Small intestine (tissue), 7 donors: ENCODE measurements around the gene IRF7. TPM values are rescaled to one million over a fixed set of nuclear protein-coding genes. Genes with fewer than 3 reads are reported as not detected.

Experiments used
- DNase-seq, 2 donors: peaks; one replicate each; pipeline versions ENCODE4 v3.0.0 to v3.0.0-alpha.2; 2013
- FAIRE-seq: peaks from 2 replicates; lab custom pipeline; 2012; peaks lifted over from hg19 to GRCh38; lab: Jason Lieb, UNC
- H3K27ac ChIP-seq, 3 donors: one replicate each; pipeline ENCODE4 v1.5.1; 2013; ENCODE audit warnings: low read length in 2 of 3, mild to moderate bottlenecking in 2 of 3, control low read depth in 1 of 3, inconsistent platforms in 1 of 3, low read depth in 1 of 3, moderate library complexity in 1 of 3
- H3K27me3 ChIP-seq, 3 donors: one replicate each; pipeline ENCODE4 v1.6.1; 2013; ENCODE audit warnings: low read length in 3 of 3, inconsistent platforms in 1 of 3; ENCODE audit not compliant: control insufficient read depth in 3 of 3, insufficient read depth in 3 of 3
- H3K36me3 ChIP-seq, 3 donors: one replicate each; pipeline ENCODE4 v1.6.1; 2013; ENCODE audit warnings: low read length in 3 of 3, inconsistent platforms in 1 of 3, low read depth in 1 of 3, mild to moderate bottlenecking in 1 of 3, moderate library complexity in 1 of 3; ENCODE audit not compliant: control insufficient read depth in 3 of 3, insufficient read depth in 2 of 3
- H3K4me1 ChIP-seq, 3 donors: one replicate each; pipeline ENCODE4 v1.6.1; 2013; ENCODE audit warnings: low read length in 2 of 3, inconsistent platforms in 1 of 3, low read depth in 1 of 3, mild to moderate bottlenecking in 1 of 3, moderate library complexity in 1 of 3; ENCODE audit not compliant: control insufficient read depth in 3 of 3, insufficient read depth in 2 of 3
- H3K4me3 ChIP-seq, 3 donors: one replicate each; pipeline ENCODE4 v1.5.1; 2013; ENCODE audit warnings: low read length in 3 of 3, control low read depth in 1 of 3, inconsistent platforms in 1 of 3, low read depth in 1 of 3, mild to moderate bottlenecking in 1 of 3, moderate library complexity in 1 of 3
- H3K9me3 ChIP-seq, 2 donors: one replicate each; pipeline ENCODE4 v1.6.1; 2013; ENCODE audit warnings: low read depth in 1 of 2, low read length in 1 of 2; ENCODE audit not compliant: control insufficient read depth in 2 of 2, insufficient read depth in 1 of 2
- WGBS, 3 donors: extraction: QIAGEN DNeasy Blood & Tissue Kit; methylation state at CpG; one replicate each; pipeline ENCODE4 v1.1.7; 2013; 5-methylcytosine and 5-hydroxymethylcytosine counted together
- polyA plus RNA-seq, 4 donors: library from polyadenylated mRNA; stranded (reverse) in 3 of 4; unstranded in 1 of 4; fragments of 200-250 nt in 3 of 4; fragments of 120-200 nt in 1 of 4; gene quantifications; one replicate each; pipeline versions ENCODE4 v1.2.1 to v1.2.3, GENCODE V29; 2013
- donor health status: healthy with polysubstance abuse.
- donor health status: control.
- donor health status: control.
- donor health status: Bipolar disorder and iron deficiency.
- donor health status: healthy.

The IRF7 gene
- polyA plus RNA-seq, 4 donors: 14.5 to 115 (median 73.1) TPM

- Histone ChIP-seq H3K27ac (no peak overlapping the region), H3K4me3 (no peak overlapping the region), H3K4me1 (no peaks in the 10 kb centered on the region), H3K36me3 (peaks cover 47 to 98% (median 53%) of the 10 kb centered on the region in 3 donors), H3K27me3 (no peaks in the 10 kb centered on the region), H3K9me3 (no peaks in the 10 kb centered on the region)
- FAIRE-seq: no peak
- WGBS, 3 donors: 93 to 96% (median 95%) methylated on average over 33 of the region's 33 CpGs
- no peak for DNase-seq
These were observed 10.2 kb downstream of the IRF7 start for GRCh38 chr11:605286-606129.

DNA sequence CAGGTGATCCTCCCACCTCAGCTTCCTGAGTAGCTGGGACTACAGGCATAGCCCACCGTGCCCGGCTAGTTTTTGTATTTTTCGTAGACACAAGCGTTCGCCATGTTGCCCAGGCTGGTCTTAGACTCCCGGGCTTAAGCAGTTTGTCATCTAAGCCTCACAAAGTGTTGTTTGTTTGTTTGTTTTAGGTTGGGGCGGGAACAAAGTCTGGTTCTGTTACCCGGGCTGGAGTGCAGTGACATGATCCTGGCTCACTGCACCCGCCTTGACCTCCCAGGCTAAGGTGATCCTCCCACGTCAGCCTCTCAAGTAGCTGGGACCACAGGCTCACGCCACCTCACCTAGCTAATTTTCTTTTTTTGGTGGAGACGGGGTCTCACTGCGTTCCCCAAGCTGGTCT is 12.6 kb downstream of the IRF7 start:
- DNase-seq (no peak), FAIRE-seq (no peak)
- H3K4me1 ChIP-seq: no peaks in the 10 kb centered on the region
- peaks cover 45 to 98% (median 48%) of the 10 kb centered on the region in 3 donors for H3K36me3 ChIP-seq
- no peak overlapping the region for H3K4me3 ChIP-seq
- no peak overlapping the region for H3K27ac ChIP-seq
- WGBS, 3 donors: 89 to 92% (median 90%) methylated on average over 13 of the region's 13 CpGs
- no peaks in the 10 kb centered on the region for H3K9me3 ChIP-seq
- no peaks in the 10 kb centered on the region for H3K27me3 ChIP-seq

- DNase-seq: no peak
- no peak for FAIRE-seq
- 94 to 95% (median 95%) methylated on average over 23 of the region's 23 CpGs for WGBS, 3 donors
These were observed 14.0 kb downstream of the IRF7 start for GRCh38 chr11:601573-602245.

GRCh38 chr11:598005-598680 is 17.6 kb downstream of the IRF7 start:
- H3K27me3 ChIP-seq: no peaks in the 10 kb centered on the region
- WGBS, 3 donors: 92 to 95% (median 92%) methylated on average over 29 to 30 of the region's 30 CpGs
- H3K4me1 ChIP-seq: no peaks in the 10 kb centered on the region
- no peak overlapping the region for H3K27ac ChIP-seq
- no peak for DNase-seq
- peaks cover 42 to 96% (median 44%) of the 10 kb centered on the region in 3 donors for H3K36me3 ChIP-seq
- no peak overlapping the region for H3K4me3 ChIP-seq
- no peak for FAIRE-seq
- no peaks in the 10 kb centered on the region for H3K9me3 ChIP-seq

More at GRCh38 chr11:601573-602245, 14.0 kb downstream of the IRF7 start:
- H3K4me3 ChIP-seq: no peak overlapping the region
- H3K9me3 ChIP-seq: no peaks in the 10 kb centered on the region
- H3K4me1 ChIP-seq: no peaks in the 10 kb centered on the region
- H3K27me3 ChIP-seq: no peaks in the 10 kb centered on the region
- no peak overlapping the region for H3K27ac ChIP-seq
- peaks cover 39 to 98% (median 45%) of the 10 kb centered on the region in 3 donors for H3K36me3 ChIP-seq

- Histone ChIP-seq H3K9me3 (no peaks in the 10 kb centered on the region), H3K36me3 (peaks cover 45 to 96% (median 46%) of the 10 kb centered on the region in 3 donors), H3K27me3 (no peaks in the 10 kb centered on the region), H3K27ac (no peak overlapping the region), H3K4me1 (no peaks in the 10 kb centered on the region), H3K4me3 (no peak overlapping the region)
- DNase-seq (no peak), FAIRE-seq (no peak)
- WGBS, 3 donors: 92 to 96% (median 94%) methylated on average over 23 to 29 of the region's 29 CpGs
These were observed 18.5 kb downstream of the IRF7 start for GRCh38 chr11:597166-597725.

- WGBS, 3 donors: 81 to 85% (median 84%) methylated on average over 10 of the region's 10 CpGs
- Histone ChIP-seq H3K36me3 (peaks cover 43 to 95% (median 43%) of the 10 kb centered on the region in 3 donors), H3K27ac (no peak overlapping the region), H3K27me3 (no peaks in the 10 kb centered on the region), H3K4me3 (no peak overlapping the region), H3K9me3 (no peaks in the 10 kb centered on the region), H3K4me1 (no peaks in the 10 kb centered on the region)
- FAIRE-seq (no peak), DNase-seq (no peak)
These were observed 19.4 kb downstream of the IRF7 start for GRCh38 chr11:596374-596773.

- WGBS, 3 donors: 91 to 93% (median 92%) methylated on average over 10 of the region's 10 CpGs
- no peak overlapping the region for H3K4me3 ChIP-seq
- FAIRE-seq (no peak), DNase-seq (no peak)
- H3K9me3 ChIP-seq: no peaks in the 10 kb centered on the region
- H3K27me3 ChIP-seq: no peaks in the 10 kb centered on the region
- no peak overlapping the region for H3K27ac ChIP-seq
- no peaks in the 10 kb centered on the region for H3K4me1 ChIP-seq
- peaks cover 44 to 97% (median 49%) of the 10 kb centered on the region in 3 donors for H3K36me3 ChIP-seq
These were observed 20.4 kb downstream of the IRF7 start for GRCh38 chr11:595400-595799.

DNA sequence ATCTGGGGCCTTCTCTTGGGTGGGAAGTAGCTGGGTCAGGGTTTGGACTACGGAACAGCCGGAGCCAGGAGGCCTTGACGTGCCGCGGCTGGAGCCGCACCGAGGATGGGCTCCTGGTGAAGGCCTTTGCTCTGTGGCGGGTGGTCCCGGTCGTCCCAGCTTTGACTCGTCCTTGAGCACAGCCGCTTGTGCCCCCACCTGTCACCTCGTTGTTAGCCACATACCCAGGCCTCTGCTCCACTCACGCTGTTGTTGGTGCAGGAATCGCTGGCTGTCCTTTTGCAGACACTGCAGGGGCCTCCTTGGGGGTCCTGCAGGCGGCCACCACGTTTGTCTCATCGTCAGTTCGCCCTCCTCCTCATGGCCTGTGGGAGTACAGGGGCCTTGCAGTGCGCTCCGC is 22.4 kb downstream of the IRF7 start:
- Histone ChIP-seq H3K27me3 (no peaks in the 10 kb centered on the region), H3K36me3 (peaks cover 32 to 97% (median 49%) of the 10 kb centered on the region in 3 donors), H3K27ac (no peak overlapping the region), H3K4me3 (no peak overlapping the region), H3K4me1 (peaks cover 0 to 2% (median 0%) of the 10 kb centered on the region in 3 donors), H3K9me3 (no peaks in the 10 kb centered on the region)
- 94 to 97% (median 97%) methylated on average over 18 to 21 of the region's 21 CpGs for WGBS, 3 donors
- DNase-seq (no peak), FAIRE-seq (no peak)
